ENCODE data around the gene GNB5. TPM values are rescaled to one million over a fixed set of nuclear protein-coding genes. Genes with fewer than 3 reads are reported as not detected.

GNB5 gene
- total RNA-seq, 4 donors from 2014 or later = 0.60 to 12.7 (median 7.8) TPM

DNA sequence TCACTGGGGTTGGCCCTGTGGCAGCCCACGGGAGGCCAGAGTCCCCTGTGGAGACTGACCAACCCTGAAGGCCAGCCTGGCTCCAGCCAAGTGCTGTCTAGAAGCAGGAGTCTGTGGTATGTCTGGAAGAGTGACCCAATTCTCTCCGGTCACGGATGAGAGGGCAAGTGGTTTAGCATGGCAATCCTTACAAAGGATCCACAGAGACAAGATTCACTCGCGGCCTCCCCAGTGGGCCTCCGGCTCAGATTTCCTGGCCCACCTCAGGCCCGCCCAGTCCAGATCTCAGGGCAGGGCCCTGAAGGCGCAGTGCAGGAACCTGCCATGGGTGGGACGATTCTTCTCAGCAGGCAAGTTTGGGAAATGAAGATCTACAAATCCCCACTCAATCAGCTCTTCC lies 73.6 kb downstream of the GNB5 start:
- H3K9me3 ChIP-seq = no peaks in the 10 kb centered on the region
- TF ChIP-seq POLR2AphosphoS5 (IDR thresholded peaks at IDR 0.05) (no peak), CTCF (IDR thresholded peaks at IDR 0.05) (no peak)
- H3K27me3 ChIP-seq = peaks cover 6% of the 10 kb centered on the region
- no peak overlapping the region for H3K4me3 ChIP-seq
- H3K4me1 ChIP-seq = peaks cover 0 to 18% (median 9%) of the 10 kb centered on the region in 4 donors
- no peak for DNase-seq
- no peaks in the 10 kb centered on the region for H3K36me3 ChIP-seq
- in situ Hi-C loops (cut with MboI; ENCODE audit: low pct_ligation_motif_present in 1 of 4, low pct_unique_long_range_greater_than_20kb in 1 of 4, low sequenced_read_pairs in 3 of 4) = no loop called here
- no peak overlapping the region for H3K27ac ChIP-seq
- intact Hi-C loops (cut with DNase I; ENCODE audit: low total_unique reads) = no loop called here
- 80 to 93% methylated on average over 2 to 9 of the region's 9 CpGs for WGBS, 2 donors (ENCODE audit: low coverage in 1 of 2)

DNA sequence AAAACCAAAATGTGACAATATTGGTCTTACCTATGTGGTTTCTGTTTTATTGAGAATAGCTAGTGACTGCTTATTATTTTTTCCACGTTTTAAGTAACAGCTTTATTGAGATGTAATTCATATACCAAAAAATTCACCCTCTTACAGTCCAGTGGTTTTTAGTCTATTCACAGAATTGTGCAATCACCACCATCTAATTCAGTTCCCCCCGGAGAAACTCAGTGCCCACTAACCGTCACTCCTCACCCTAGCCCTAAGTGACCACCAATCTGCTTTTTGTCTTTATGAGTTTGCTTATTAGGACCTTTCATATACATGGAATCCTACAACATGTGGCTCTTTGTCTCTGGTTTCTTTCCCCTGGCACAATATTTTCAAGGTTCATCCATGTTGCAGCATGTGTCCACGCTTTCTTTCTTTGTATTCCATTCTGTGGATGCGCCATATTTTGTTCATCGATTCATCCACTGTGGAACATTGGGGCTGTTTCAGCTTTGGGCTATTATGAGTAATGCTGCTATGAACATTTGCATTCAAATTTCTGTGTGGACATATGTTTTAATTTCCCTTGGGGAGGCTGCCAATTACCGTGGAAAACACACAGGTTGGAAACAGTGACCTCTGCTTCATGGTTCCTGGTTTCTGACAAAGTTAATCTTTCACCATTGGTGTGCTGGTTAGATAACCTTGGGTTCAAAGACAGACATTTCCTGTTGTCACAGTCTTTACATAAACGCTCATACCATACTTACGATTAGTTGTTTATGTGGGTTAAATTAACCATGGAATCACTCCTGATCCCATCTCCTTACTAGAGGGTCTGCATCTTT lies 75.4 kb downstream of the GNB5 start:
- H3K27ac ChIP-seq = peak overlapping the region; percentile 36 to 71 (median 60)
- peaks cover 0 to 28% (median 19%) of the 10 kb centered on the region in 4 donors for H3K4me1 ChIP-seq
- no peaks in the 10 kb centered on the region for H3K36me3 ChIP-seq
- TF ChIP-seq POLR2A (IDR thresholded peaks at IDR 0.05) (no peak), POLR2AphosphoS5 (IDR thresholded peaks at IDR 0.05) (peak in 1 of 3 donors; percentile 44), CTCF (IDR thresholded peaks at IDR 0.05) (no peak), EP300 (IDR thresholded peaks at IDR 0.05; ENCODE audit: low read depth) (no peak)
- no peaks in the 10 kb centered on the region for H3K9me3 ChIP-seq
- WGBS, 2 donors (ENCODE audit: low coverage in 1 of 2) = 61 to 68% methylated on average over 5 to 9 of the region's 9 CpGs
- in situ Hi-C loops (cut with MboI; ENCODE audit: low pct_ligation_motif_present in 1 of 4, low pct_unique_long_range_greater_than_20kb in 1 of 4, low sequenced_read_pairs in 3 of 4) = no loop called here
- intact Hi-C loops (cut with DNase I; ENCODE audit: low total_unique reads) = no loop called here
- peaks cover 20% of the 10 kb centered on the region for H3K27me3 ChIP-seq
- no peak overlapping the region for H3K4me3 ChIP-seq
- no peak for DNase-seq

- H3K27ac ChIP-seq = no peak overlapping the region
- peaks cover 32% of the 10 kb centered on the region for H3K27me3 ChIP-seq
- peaks cover 0 to 28% (median 19%) of the 10 kb centered on the region in 4 donors for H3K4me1 ChIP-seq
- intact Hi-C loops (cut with DNase I; ENCODE audit: low total_unique reads) (no loop called here), in situ Hi-C loops (cut with MboI; ENCODE audit: low pct_ligation_motif_present in 1 of 4, low pct_unique_long_range_greater_than_20kb in 1 of 4, low sequenced_read_pairs in 3 of 4) (no loop called here)
- no peak overlapping the region for H3K4me3 ChIP-seq
- no peaks in the 10 kb centered on the region for H3K9me3 ChIP-seq
- TF ChIP-seq POLR2AphosphoS5 (IDR thresholded peaks at IDR 0.05) (no peak), POLR2A (IDR thresholded peaks at IDR 0.05) (no peak), EP300 (IDR thresholded peaks at IDR 0.05; ENCODE audit: low read depth) (no peak), CTCF (IDR thresholded peaks at IDR 0.05) (no peak)
- DNase-seq = no peak
- WGBS, 2 donors (ENCODE audit: low coverage in 1 of 2) = 74 to 100% methylated on average over 2 to 5 of the region's 5 CpGs
- H3K36me3 ChIP-seq = no peaks in the 10 kb centered on the region
Measured at GRCh38 chr15:52114261-52115055, 76.7 kb downstream of the GNB5 start.

DNA sequence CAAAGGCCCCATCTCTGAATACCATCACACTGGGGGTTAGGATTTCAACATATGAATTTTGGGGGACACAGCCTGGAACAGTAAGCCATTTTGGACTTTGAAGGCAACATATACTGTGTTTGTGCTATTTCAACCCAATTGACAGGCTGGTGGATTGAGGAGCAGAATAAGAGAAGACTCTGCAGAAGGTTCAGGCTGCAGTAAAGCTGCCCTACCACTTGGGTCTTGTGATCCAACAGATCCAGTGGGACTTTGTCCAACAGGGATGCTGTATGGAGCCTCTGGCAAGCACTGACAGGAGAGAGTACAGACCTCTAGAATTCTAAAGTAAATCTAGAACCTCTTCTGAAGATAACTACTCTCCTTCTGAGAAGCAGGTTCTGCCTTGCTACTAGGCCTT lies 77.5 kb downstream of the GNB5 start:
- Histone ChIP-seq H3K9me3 (no peaks in the 10 kb centered on the region), H3K4me1 (peaks cover 0 to 28% (median 19%) of the 10 kb centered on the region in 4 donors), H3K36me3 (no peaks in the 10 kb centered on the region), H3K4me3 (no peak overlapping the region), H3K27ac (no peak overlapping the region), H3K27me3 (peaks cover 38% of the 10 kb centered on the region)
- DNase-seq = no peak
- intact Hi-C loops (cut with DNase I; ENCODE audit: low total_unique reads) = no loop called here
- in situ Hi-C loops (cut with MboI; ENCODE audit: low pct_ligation_motif_present in 1 of 4, low pct_unique_long_range_greater_than_20kb in 1 of 4, low sequenced_read_pairs in 3 of 4) = no loop called here
- TF ChIP-seq CTCF (IDR thresholded peaks at IDR 0.05) (no peak), POLR2A (IDR thresholded peaks at IDR 0.05) (no peak), POLR2AphosphoS5 (IDR thresholded peaks at IDR 0.05) (no peak), EP300 (IDR thresholded peaks at IDR 0.05; ENCODE audit: low read depth) (no peak)
